Mucosa of rectum (tissue), 2 donors: ENCODE results near the gene INSC.

Source experiments
- H3K27ac ChIP-seq, 2 donors: one replicate each; pipeline ENCODE4 v1.7.0; 2013; ENCODE audit warnings: inconsistent platforms in 2 of 2, low read depth in 2 of 2, low read length in 2 of 2
- H3K27me3 ChIP-seq, 2 donors: one replicate each; pipeline ENCODE4 v1.7.0; 2013; ENCODE audit warnings: low read length in 2 of 2; ENCODE audit not compliant: control insufficient read depth in 2 of 2, insufficient read depth in 2 of 2
- H3K36me3 ChIP-seq, 2 donors: one replicate each; pipeline ENCODE4 v1.7.0; 2013; ENCODE audit warnings: low read length in 2 of 2; ENCODE audit not compliant: control insufficient read depth in 2 of 2, insufficient read depth in 2 of 2
- H3K4me1 ChIP-seq, 2 donors: one replicate each; pipeline ENCODE4 v1.7.0; 2013; ENCODE audit warnings: low read length in 2 of 2, mild to moderate bottlenecking in 1 of 2; ENCODE audit not compliant: control insufficient read depth in 2 of 2, insufficient read depth in 2 of 2
- H3K4me3 ChIP-seq, 2 donors: one replicate each; pipeline ENCODE4 v1.7.0; 2013; ENCODE audit warnings: low read length in 2 of 2
- H3K9ac ChIP-seq, 2 donors: one replicate each; pipeline ENCODE4 v1.7.0; 2013; ENCODE audit warnings: low read length in 2 of 2, low read depth in 1 of 2, mild to moderate bottlenecking in 1 of 2
- H3K9me3 ChIP-seq, 2 donors: one replicate each; pipeline ENCODE4 v1.7.0; 2013; ENCODE audit warnings: low read length in 2 of 2; ENCODE audit not compliant: control insufficient read depth in 2 of 2
- donor health status: healthy.
- donor health status: Normal muscosa, but diverticular disease.

INSC gene

DNA sequence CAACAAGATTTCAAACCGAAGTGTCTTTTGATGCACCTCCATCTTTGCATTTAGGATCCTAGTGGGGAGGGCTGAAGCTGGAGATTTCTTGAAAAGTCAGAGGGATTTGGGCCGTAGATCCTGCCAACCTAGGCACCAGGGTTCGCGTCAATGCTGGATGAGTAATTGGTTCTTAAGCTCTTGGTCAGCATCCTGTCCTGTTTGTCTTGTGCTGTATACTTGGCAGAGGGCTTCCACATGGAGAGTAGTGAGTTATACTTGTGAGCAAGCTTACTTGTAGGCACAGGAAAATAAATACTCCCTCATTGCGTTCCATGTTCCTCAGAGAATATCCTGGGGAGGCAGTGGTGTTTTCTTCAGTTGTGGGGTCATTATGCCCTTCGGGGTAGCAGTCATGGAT lies 12.6 kb downstream of the INSC start:
- no peaks in the 10 kb centered on the region for H3K36me3 ChIP-seq
- no peak overlapping the region for H3K9ac ChIP-seq
- no peaks in the 10 kb centered on the region for H3K27me3 ChIP-seq
- H3K4me1 ChIP-seq = no peaks in the 10 kb centered on the region
- H3K27ac ChIP-seq = no peak overlapping the region
- no peak overlapping the region for H3K4me3 ChIP-seq
- no peaks in the 10 kb centered on the region for H3K9me3 ChIP-seq

DNA sequence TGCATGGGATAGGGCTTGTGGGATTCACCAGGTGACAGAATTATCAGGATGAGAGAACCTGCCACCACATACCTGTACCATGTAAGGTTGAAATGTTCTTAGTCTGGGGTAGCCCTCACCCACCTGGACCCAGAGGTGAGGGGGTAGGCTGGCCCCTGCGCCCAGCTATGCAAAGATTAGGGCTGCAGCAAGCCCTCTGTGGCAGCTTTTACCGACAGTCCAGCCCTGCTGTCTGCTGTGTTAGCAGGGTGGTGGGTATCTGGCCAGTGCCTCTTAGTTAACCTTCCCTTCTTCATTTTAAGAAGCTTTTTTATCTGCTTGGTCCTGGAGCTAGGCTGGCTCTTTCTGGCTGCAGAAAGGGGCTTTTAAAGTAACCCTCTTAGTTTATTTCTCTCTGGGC lies 13.9 kb downstream of the INSC start:
- H3K36me3 ChIP-seq = no peaks in the 10 kb centered on the region
- H3K27me3 ChIP-seq = no peaks in the 10 kb centered on the region
- H3K9ac ChIP-seq = no peak overlapping the region
- no peaks in the 10 kb centered on the region for H3K4me1 ChIP-seq
- H3K27ac ChIP-seq = no peak overlapping the region
- H3K4me3 ChIP-seq = no peak overlapping the region
- no peaks in the 10 kb centered on the region for H3K9me3 ChIP-seq

DNA sequence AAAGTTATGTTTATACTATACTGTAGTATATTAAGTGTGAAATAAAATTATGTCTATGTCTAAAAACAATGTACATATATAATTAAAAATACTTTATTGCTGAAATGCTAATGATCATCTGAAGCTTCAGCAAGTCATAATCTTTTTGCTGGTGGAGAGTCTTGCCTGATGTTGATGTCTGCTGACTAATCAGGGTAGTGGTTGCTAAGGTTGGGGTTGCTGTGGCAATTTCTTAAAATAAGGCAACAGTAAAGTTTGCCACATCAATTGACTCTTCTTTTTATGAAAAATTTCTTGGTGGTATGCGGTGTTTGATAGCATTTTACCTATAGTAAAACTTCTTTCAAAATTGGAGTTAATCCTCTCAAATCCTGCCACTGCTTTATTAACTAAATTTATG lies 21.4 kb downstream of the INSC start:
- H3K4me1 ChIP-seq = no peaks in the 10 kb centered on the region
- no peak overlapping the region for H3K9ac ChIP-seq
- H3K27ac ChIP-seq = no peak overlapping the region
- no peak overlapping the region for H3K4me3 ChIP-seq
- H3K27me3 ChIP-seq = no peaks in the 10 kb centered on the region
- no peaks in the 10 kb centered on the region for H3K9me3 ChIP-seq
- no peaks in the 10 kb centered on the region for H3K36me3 ChIP-seq

DNA sequence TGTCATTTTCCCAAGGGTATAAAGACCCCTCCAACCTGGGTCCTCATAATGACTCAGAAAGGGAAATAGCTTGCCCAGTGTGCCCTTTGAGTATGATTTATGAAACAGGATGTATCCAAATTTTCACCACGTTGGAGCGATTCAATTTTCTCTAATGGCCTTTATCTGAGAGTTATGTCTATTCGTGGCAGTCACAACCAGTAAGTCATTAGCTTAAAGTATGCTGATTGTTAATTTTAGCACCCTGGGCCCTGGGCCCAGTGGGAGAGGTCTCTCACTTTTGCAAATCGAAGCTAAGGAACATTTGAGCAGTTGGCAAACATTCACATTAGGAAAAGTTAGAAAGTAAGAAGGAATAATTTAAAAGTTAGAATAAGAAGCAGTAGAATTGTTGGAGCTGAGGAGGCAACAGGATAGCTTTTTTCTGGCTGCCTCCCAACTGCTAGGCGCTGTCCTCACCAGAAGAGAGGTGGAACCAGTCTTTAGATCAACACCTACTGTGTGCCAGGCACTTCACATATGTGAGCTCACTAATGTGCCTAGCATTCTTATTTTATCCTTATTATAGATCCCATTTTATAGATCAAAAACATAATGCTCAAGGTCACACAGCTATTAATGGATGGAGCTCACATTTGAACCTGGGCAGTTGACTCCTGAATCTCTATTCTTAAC lies 24.5 kb downstream of the INSC start:
- Histone ChIP-seq H3K36me3 (no peaks in the 10 kb centered on the region), H3K27ac (no peak overlapping the region)

DNA sequence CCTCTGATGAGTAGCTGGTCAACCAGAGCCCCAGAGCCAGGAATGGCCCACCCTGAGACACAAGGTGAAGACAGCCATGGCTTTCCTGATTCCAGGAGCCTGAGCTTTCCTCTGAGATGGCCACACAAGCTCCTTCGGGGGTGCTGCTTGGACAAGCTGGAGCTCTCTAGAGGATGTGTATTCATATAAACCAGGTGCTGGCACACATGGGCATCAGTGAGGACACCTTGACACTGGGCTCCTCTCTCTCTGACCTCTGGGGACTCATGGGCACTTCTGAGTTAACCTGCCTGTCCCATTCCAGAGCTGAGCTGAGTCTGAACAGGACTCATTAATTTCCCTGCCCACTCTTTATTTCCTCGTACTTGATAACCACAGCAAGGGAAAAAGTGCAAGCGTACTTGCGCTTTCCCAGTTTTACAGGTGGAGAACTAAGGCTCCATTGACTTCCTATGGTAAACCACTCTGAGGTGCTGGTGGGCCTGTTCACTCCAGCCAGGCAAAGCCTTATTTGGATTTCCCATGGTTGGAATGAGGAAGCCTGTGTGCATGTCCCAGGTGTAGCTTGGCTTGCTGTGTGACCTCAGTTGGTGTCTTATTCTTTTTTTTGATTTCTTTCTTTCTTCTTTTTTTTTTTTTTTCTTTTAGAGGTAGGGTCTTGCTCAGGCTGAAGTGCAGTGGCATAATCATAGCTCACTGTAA lies 25.4 kb downstream of the INSC start:
- no peak overlapping the region for H3K9ac ChIP-seq
- no peak overlapping the region for H3K4me3 ChIP-seq
- no peak overlapping the region for H3K27ac ChIP-seq

More for the DNA sequence above, 24.5 kb downstream of the INSC start:
- H3K4me3 ChIP-seq = no peak overlapping the region
- no peaks in the 10 kb centered on the region for H3K4me1 ChIP-seq
- H3K9me3 ChIP-seq = no peaks in the 10 kb centered on the region
- no peaks in the 10 kb centered on the region for H3K27me3 ChIP-seq
- H3K9ac ChIP-seq = no peak overlapping the region

DNA sequence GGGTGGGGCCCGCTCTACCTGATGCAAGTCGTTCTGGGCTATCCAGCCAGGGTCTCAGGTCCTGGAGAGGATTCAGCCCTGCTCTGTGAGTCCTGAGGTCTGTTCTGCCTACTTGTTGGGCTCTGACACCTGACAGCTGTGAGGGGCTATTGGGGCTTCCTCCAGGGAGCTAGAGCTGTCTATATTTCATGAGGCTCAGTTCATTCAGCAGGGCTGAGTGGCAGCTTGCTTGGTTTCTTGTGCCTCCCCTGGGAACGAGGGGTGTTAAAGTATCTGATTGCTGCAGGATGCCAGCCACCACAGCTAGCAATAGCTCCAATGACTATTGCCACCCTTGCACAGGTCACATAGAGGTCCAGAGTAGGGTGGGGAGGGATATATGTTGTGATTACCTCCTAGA lies 26.7 kb downstream of the INSC start:
- Histone ChIP-seq H3K27ac (no peak overlapping the region), H3K36me3 (no peaks in the 10 kb centered on the region), H3K4me3 (no peak overlapping the region), H3K4me1 (peaks cover 3 to 19% of the 10 kb centered on the region in 2 donors), H3K9ac (no peak overlapping the region), H3K27me3 (no peaks in the 10 kb centered on the region), H3K9me3 (no peaks in the 10 kb centered on the region)

More for the DNA sequence above, 25.4 kb downstream of the INSC start:
- no peaks in the 10 kb centered on the region for H3K36me3 ChIP-seq
- no peaks in the 10 kb centered on the region for H3K9me3 ChIP-seq
- peaks cover 0 to 7% of the 10 kb centered on the region in 2 donors for H3K4me1 ChIP-seq
- H3K27me3 ChIP-seq = no peaks in the 10 kb centered on the region

DNA sequence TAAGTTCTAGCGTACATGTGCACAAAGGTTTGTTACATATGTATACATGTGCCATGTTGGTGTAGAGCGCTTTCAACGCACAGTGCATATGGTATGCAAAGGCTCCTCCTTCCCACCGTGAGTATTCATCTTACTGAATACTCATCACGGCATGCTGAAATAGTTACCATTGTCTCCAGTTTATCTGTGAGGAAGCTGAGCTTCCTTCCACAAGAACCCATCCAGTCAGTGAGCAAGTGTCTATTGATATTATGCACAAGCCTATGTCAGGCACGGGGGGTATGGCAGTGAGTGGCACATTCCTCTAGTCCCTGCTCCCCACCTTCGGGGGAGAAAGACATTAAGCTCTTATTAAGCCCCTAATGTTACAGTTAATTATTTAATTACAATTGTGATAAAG lies 28.1 kb downstream of the INSC start:
- H3K4me3 ChIP-seq = no peak overlapping the region
- H3K27me3 ChIP-seq = no peaks in the 10 kb centered on the region
- no peak overlapping the region for H3K9ac ChIP-seq
- H3K9me3 ChIP-seq = no peaks in the 10 kb centered on the region
- H3K27ac ChIP-seq = no peak overlapping the region
- H3K4me1 ChIP-seq = peaks cover 3 to 23% of the 10 kb centered on the region in 2 donors
- H3K36me3 ChIP-seq = no peaks in the 10 kb centered on the region

DNA sequence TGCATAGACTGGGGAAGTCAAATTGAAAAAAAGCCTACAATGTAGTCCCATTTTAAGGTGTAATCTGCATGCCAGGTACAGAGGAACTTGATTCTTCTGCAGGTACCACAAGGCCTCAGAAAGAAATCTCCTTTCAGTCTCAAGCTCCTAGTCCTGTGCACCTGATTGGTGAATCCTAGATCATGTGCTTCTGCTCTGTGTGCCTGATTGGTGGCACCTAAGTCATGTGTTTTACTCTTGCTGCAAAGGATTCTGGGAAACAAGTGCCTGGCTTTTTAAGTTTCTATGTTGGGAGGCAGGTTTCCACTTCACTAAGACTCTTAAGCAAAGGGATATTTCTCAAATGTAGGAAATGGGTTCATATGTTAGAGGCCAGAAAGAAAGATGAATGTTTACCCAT lies 29.1 kb downstream of the INSC start:
- Histone ChIP-seq H3K9ac (no peak overlapping the region), H3K9me3 (no peaks in the 10 kb centered on the region), H3K4me3 (no peak overlapping the region), H3K4me1 (peaks cover 3 to 23% of the 10 kb centered on the region in 2 donors), H3K27ac (no peak overlapping the region), H3K27me3 (no peaks in the 10 kb centered on the region), H3K36me3 (no peaks in the 10 kb centered on the region)

DNA sequence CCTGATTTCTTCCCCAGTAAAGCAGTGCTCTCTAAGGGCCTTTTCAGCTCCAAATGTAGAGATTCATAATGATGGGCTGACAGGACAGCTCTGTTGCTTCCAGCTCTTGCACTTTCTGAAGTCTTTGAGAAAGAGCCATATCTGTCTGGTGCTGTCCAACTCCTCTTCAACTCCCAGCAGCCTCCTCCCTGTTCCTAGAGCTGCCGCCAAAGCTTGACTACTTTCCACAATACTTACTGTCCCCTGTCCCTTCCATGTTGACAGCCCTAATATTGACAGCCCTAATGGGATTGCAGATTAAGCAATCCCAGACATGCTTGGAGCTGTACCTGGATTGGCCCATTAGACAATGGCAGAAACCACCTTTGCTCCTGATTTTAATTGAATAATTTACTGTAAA lies 29.6 kb downstream of the INSC start:
- Histone ChIP-seq H3K9me3 (no peaks in the 10 kb centered on the region), H3K36me3 (no peaks in the 10 kb centered on the region), H3K4me3 (no peak overlapping the region), H3K9ac (no peak overlapping the region), H3K27me3 (no peaks in the 10 kb centered on the region), H3K4me1 (peaks cover 3 to 23% of the 10 kb centered on the region in 2 donors), H3K27ac (no peak overlapping the region)

DNA sequence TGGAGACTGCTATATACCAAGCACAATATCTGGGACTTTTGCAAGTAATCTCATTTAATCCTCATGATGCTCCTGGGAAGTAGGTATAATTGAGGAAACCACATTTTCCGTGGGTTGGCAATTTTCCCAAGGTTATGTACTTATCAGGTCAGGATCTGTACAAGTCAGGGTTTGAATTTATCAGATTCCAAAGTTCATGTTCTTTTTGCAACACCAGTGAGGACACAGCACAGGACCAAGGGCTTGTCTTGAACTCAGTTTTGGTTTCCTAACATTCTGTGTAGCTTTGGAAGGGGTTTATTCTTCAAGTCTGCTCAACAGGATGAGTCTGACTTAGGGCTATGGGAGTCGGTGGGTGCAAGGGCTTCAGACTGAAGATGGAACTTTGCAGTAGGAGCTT lies 30.4 kb downstream of the INSC start:
- Histone ChIP-seq H3K4me3 (no peak overlapping the region), H3K9me3 (no peaks in the 10 kb centered on the region), H3K4me1 (peaks cover 3 to 23% of the 10 kb centered on the region in 2 donors), H3K27me3 (no peaks in the 10 kb centered on the region), H3K27ac (peak overlapping the region; percentile 10 to 53), H3K9ac (no peak overlapping the region), H3K36me3 (no peaks in the 10 kb centered on the region)
